H9 (cell line): ENCODE data around the gene KIF26B. TPM values are rescaled to one million over a fixed set of nuclear protein-coding genes. Genes with fewer than 3 reads are reported as not detected.

Source experiments
- DNase-seq: peaks from one replicate; pipeline ENCODE4 v3.0.0-alpha.2; 2017
- H2AFZ ChIP-seq: one replicate; pipeline ENCODE4 v1.6.1; 2013; ENCODE audit warnings: mild to moderate bottlenecking, low read length, control low read depth, moderate library complexity
- H2AK5ac ChIP-seq: 2 replicates; pipeline ENCODE4 v1.6.1; 2013; ENCODE audit warnings: low read length, control low read depth, mixed read lengths; ENCODE audit not compliant: insufficient read length
- H2BK120ac ChIP-seq: one replicate; pipeline ENCODE4 v1.6.1; 2013; ENCODE audit warnings: low read depth, mild to moderate bottlenecking, low read length, control low read depth, inconsistent platforms; ENCODE audit not compliant: poor library complexity, severe bottlenecking
- H2BK12ac ChIP-seq: 2 replicates; pipeline ENCODE4 v1.6.1; 2013; ENCODE audit warnings: low read length, control low read depth, mixed read lengths, low read depth; ENCODE audit not compliant: insufficient read length
- H2BK15ac ChIP-seq: 2 replicates; pipeline ENCODE4 v1.6.1; 2013; ENCODE audit warnings: low read depth, low read length, control low read depth
- H2BK20ac ChIP-seq: one replicate; pipeline ENCODE4 v1.6.1; 2013; ENCODE audit warnings: low read depth, mild to moderate bottlenecking, low read length, control low read depth, inconsistent platforms; ENCODE audit not compliant: poor library complexity, severe bottlenecking
- H2BK5ac ChIP-seq: 2 replicates; pipeline ENCODE4 v1.6.1; 2013; ENCODE audit warnings: low read length, control low read depth, mixed read lengths; ENCODE audit not compliant: insufficient read length
- H3K14ac ChIP-seq: 2 replicates; pipeline ENCODE4 v1.6.1; 2013; ENCODE audit warnings: low read length, control low read depth; ENCODE audit not compliant: insufficient read depth
- H3K18ac ChIP-seq: 2 replicates; pipeline ENCODE4 v1.6.1; 2013; ENCODE audit warnings: low read depth, mild to moderate bottlenecking, mixed read lengths, low read length, control low read depth; ENCODE audit not compliant: insufficient read length
- H3K23ac ChIP-seq: 2 replicates; pipeline ENCODE4 v1.6.1; 2013; ENCODE audit warnings: low read length, control low read depth, mixed read lengths, low read depth; ENCODE audit not compliant: insufficient read length
- H3K23me2 ChIP-seq: 2 replicates; pipeline ENCODE4 v1.6.1; 2013; ENCODE audit warnings: low read depth, mild to moderate bottlenecking, mixed read lengths, low read length, control low read depth; ENCODE audit not compliant: insufficient read length, poor library complexity, severe bottlenecking
- H3K27ac ChIP-seq: 2 replicates; pipeline ENCODE4 v1.5.1; 2013; ENCODE audit warnings: low read length, control low read depth, mixed read lengths, low read depth; ENCODE audit not compliant: insufficient read length
- H3K27me3 ChIP-seq: 2 replicates; pipeline ENCODE4 v1.6.1; 2013; ENCODE audit warnings: low read length, control low read depth, inconsistent platforms; ENCODE audit not compliant: insufficient read depth
- H3K4ac ChIP-seq: 2 replicates; pipeline ENCODE4 v1.6.1; 2013; ENCODE audit warnings: low read depth, mild to moderate bottlenecking, control low read depth, inconsistent platforms, low read length, moderate library complexity
- H3K4me1 ChIP-seq: 2 replicates; pipeline ENCODE4 v1.6.1; 2013; ENCODE audit warnings: low read length, control low read depth, inconsistent platforms; ENCODE audit not compliant: insufficient read depth
- H3K4me2 ChIP-seq: 2 replicates; pipeline ENCODE4 v1.6.1; 2013; ENCODE audit warnings: low read length, control low read depth, mixed read lengths; ENCODE audit not compliant: insufficient read length, insufficient read depth
- H3K56ac ChIP-seq: 2 replicates; pipeline ENCODE4 v1.6.1; 2013; ENCODE audit warnings: low read depth, mild to moderate bottlenecking, mixed read lengths, low read length, control low read depth; ENCODE audit not compliant: insufficient read length
- H3K79me1 ChIP-seq: 2 replicates; pipeline ENCODE4 v1.6.1; 2013; ENCODE audit warnings: low read depth, mild to moderate bottlenecking, moderate library complexity, low read length, control low read depth, inconsistent platforms; ENCODE audit not compliant: insufficient read depth, poor library complexity, severe bottlenecking
- H3K79me2 ChIP-seq: 2 replicates; pipeline ENCODE4 v1.6.1; 2013; ENCODE audit warnings: low read length, control low read depth, inconsistent platforms; ENCODE audit not compliant: insufficient read depth
- H3K9ac ChIP-seq: 2 replicates; pipeline ENCODE4 v1.6.1; 2013; ENCODE audit warnings: low read length, control low read depth, mixed read lengths; ENCODE audit not compliant: insufficient read length; ENCODE audit errors: extremely low read depth
- H3K9me3 ChIP-seq: one replicate; pipeline ENCODE4 v1.6.1; 2013; ENCODE audit warnings: low read depth, low read length, inconsistent platforms; ENCODE audit not compliant: control insufficient read depth
- H3T11ph ChIP-seq: one replicate; pipeline ENCODE4 v1.6.1; 2013; ENCODE audit warnings: mild to moderate bottlenecking, low read length, control low read depth, inconsistent platforms
- H4K20me1 ChIP-seq: one replicate; pipeline ENCODE4 v1.6.1; 2013; ENCODE audit not compliant: control insufficient read depth, insufficient read length, insufficient read depth
- H4K5ac ChIP-seq: 2 replicates; pipeline ENCODE4 v1.6.1; 2013; ENCODE audit warnings: low read depth, mild to moderate bottlenecking, mixed read lengths, low read length, control low read depth; ENCODE audit not compliant: insufficient read length
- H4K8ac ChIP-seq: replicated peaks from 2 replicates; pipeline ENCODE4 v1.6.1; 2013; ENCODE audit warnings: low read length, control low read depth, mixed read lengths, low read depth; ENCODE audit not compliant: insufficient read length
- H4K91ac ChIP-seq: 2 replicates; pipeline ENCODE4 v1.6.1; 2013; ENCODE audit warnings: low read depth, mild to moderate bottlenecking, moderate library complexity, mixed read lengths, low read length, control low read depth; ENCODE audit not compliant: insufficient read length
- H3K27ac Mint-ChIP-seq, 3 experiments: 2 replicates in 2 of 3; 3 replicates in 1 of 3; pipeline ENCODE4 v1.8.0; 2020 to 2021; ENCODE audit warnings: mixed read lengths in 3 of 3, mild to moderate bottlenecking in 1 of 3, moderate library complexity in 1 of 3
- H3K27me3 Mint-ChIP-seq: 2 replicates; pipeline ENCODE4 v1.8.0; 2021; ENCODE audit warnings: low read depth, mild to moderate bottlenecking, moderate library complexity, mixed read lengths
- H3K36me3 Mint-ChIP-seq, 3 experiments: 2 replicates in 2 of 3; 3 replicates in 1 of 3; pipeline ENCODE4 v1.8.0; 2020 to 2021; ENCODE audit warnings: low read depth in 3 of 3, mixed read lengths in 3 of 3; ENCODE audit not compliant: insufficient read depth in 1 of 3
- H3K4me1 Mint-ChIP-seq, 2 experiments: 2 replicates each; pipeline ENCODE4 v1.8.0; 2020; ENCODE audit warnings: mixed read lengths in 2 of 2
- H3K4me3 Mint-ChIP-seq, 2 experiments: 2 replicates in 1 of 2; 3 replicates in 1 of 2; pipeline ENCODE4 v1.8.0; 2020 to 2021; ENCODE audit warnings: mild to moderate bottlenecking in 2 of 2, mixed read lengths in 2 of 2, moderate library complexity in 1 of 2
- H3K9me3 Mint-ChIP-seq, 2 experiments: 2 replicates in 1 of 2; 3 replicates in 1 of 2; pipeline ENCODE4 v1.8.0; 2020; ENCODE audit warnings: mild to moderate bottlenecking in 2 of 2, mixed read lengths in 2 of 2, moderate library complexity in 1 of 2
- WGBS: extraction: QIAGEN DNeasy Blood & Tissue Kit; methylation state at CpG from one replicate; pipeline ENCODE4 v1.1.7; 2013; ENCODE audit warnings: missing lambda C conversion rate, low lambda C conversion rate, mixed read lengths; ENCODE audit not compliant: insufficient read length; ENCODE audit errors: extremely low coverage; 5-methylcytosine and 5-hydroxymethylcytosine counted together
- total RNA-seq: library from RNA; stranded (reverse); gene quantifications from 2 replicates; pipeline ENCODE4 v1.2.1, GENCODE V29; 2021
- TF ChIP-seq, protein P1 (sequence below): fragments of 200-600 bp; sonication (generic); conservative IDR thresholded peaks from 3 replicates; pipeline ENCODE4 v1.8.0; 2021; ENCODE audit warnings: antibody characterized with exemption, mild to moderate bottlenecking

Gene KIF26B
- total RNA-seq, 1 experiment from 2014 or later = 0.13 TPM

DNA sequence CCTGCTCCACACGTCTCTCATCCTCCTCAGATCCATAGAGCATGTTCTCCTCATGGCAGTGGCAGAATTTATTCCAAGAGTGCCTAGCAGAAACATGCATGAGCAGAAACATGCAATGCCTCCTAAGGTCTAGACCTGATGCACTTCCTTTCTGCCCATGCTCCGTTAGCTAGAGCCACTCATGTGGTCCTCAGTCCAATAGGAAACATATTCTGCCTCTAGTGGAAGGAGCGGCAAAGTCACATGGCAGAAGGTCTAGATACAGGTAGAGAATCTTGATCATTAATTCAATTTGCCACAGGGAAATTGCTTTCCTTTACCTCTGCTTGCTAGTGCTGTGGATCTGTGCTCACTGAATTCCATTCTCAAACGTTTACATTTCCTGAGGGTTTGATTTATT is 130.4 kb downstream of the KIF26B start:
- TF ChIP-seq, protein P1, sequence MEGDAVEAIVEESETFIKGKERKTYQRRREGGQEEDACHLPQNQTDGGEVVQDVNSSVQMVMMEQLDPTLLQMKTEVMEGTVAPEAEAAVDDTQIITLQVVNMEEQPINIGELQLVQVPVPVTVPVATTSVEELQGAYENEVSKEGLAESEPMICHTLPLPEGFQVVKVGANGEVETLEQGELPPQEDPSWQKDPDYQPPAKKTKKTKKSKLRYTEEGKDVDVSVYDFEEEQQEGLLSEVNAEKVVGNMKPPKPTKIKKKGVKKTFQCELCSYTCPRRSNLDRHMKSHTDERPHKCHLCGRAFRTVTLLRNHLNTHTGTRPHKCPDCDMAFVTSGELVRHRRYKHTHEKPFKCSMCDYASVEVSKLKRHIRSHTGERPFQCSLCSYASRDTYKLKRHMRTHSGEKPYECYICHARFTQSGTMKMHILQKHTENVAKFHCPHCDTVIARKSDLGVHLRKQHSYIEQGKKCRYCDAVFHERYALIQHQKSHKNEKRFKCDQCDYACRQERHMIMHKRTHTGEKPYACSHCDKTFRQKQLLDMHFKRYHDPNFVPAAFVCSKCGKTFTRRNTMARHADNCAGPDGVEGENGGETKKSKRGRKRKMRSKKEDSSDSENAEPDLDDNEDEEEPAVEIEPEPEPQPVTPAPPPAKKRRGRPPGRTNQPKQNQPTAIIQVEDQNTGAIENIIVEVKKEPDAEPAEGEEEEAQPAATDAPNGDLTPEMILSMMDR = no peak; the same call in 2 of the 3 replicates
- no peak overlapping the region for H3T11ph ChIP-seq
- H2AFZ ChIP-seq = no peak overlapping the region
- Mint-ChIP-seq H3K4me3 (no peak overlapping the region), H3K4me1 (peaks cover 3% of the 10 kb centered on the region in 2 experiments; a peak in 2 of 4 replicates), H3K27me3 (no peaks in the 10 kb centered on the region), H3K36me3 (peaks cover 0 to 12% (median 6%) of the 10 kb centered on the region in 3 experiments; a peak in 4 of 7 replicates), H3K9me3 (peaks cover 12% of the 10 kb centered on the region in 2 experiments), H3K27ac (no peak overlapping the region)
- H3K23ac ChIP-seq = no peak overlapping the region
- H3K27me3 ChIP-seq = no peaks in the 10 kb centered on the region
- no peak overlapping the region for H2BK120ac ChIP-seq
- no peaks in the 10 kb centered on the region for H3K79me2 ChIP-seq
- H3K4me2 ChIP-seq = no peak overlapping the region
- no peak overlapping the region for H4K91ac ChIP-seq
- H2BK20ac ChIP-seq = no peak overlapping the region
- H3K79me1 ChIP-seq = no peaks in the 10 kb centered on the region
- no peak overlapping the region for H3K9ac ChIP-seq
- H3K18ac ChIP-seq = no peak overlapping the region
- H3K4me1 ChIP-seq = no peaks in the 10 kb centered on the region
- no peaks in the 10 kb centered on the region for H3K23me2 ChIP-seq
- H4K5ac ChIP-seq = no peak overlapping the region
- H3K56ac ChIP-seq = no peak overlapping the region
- no peak for DNase-seq
- no peaks in the 10 kb centered on the region for H3K9me3 ChIP-seq
- H3K14ac ChIP-seq = no peak overlapping the region
- H2BK15ac ChIP-seq = no peak overlapping the region
- no peak overlapping the region for H3K27ac ChIP-seq
- H2AK5ac ChIP-seq = no peak overlapping the region
- no peak overlapping the region for H2BK5ac ChIP-seq
- H2BK12ac ChIP-seq = no peak overlapping the region
- H4K20me1 ChIP-seq = no peaks in the 10 kb centered on the region
- H4K8ac ChIP-seq = no peak overlapping the region
- no CpG with 5 or more reads among the region's 4 CpGs for WGBS
- H3K4ac ChIP-seq = no peak overlapping the region
